Fibroblast of skin of back (primary cell): ENCODE data around the gene OR6S1.
"Not testable (repeated sequence)": the region's sequence is repeated elsewhere in the genome, so short reads cannot be mapped to it uniquely, and the experiment has no call there.

Experiments used
- DNase-seq: peaks from one replicate; pipeline ENCODE4 v3.0.0-alpha.2; 2013

The OR6S1 gene

GRCh38 chr14:20668969-20669368 lies 27.5 kb upstream of the OR6S1 start:
- DNase-seq, result no peak

GRCh38 chr14:20667957-20668356 lies 26.5 kb upstream of the OR6S1 start:
- DNase-seq, result no peak

- not testable (repeated sequence) for DNase-seq
These were observed 25.0 kb upstream of the OR6S1 start for GRCh38 chr14:20666400-20666961.

- DNase-seq, result peak; percentile 51
These were observed 21.7 kb upstream of the OR6S1 start for GRCh38 chr14:20662968-20663732.

GRCh38 chr14:20661197-20661596 lies 19.7 kb upstream of the OR6S1 start:
- DNase-seq, result no peak

- no peak for DNase-seq
These were observed 18.4 kb upstream of the OR6S1 start for GRCh38 chr14:20659813-20660395.

- no peak for DNase-seq
These were observed 17.8 kb upstream of the OR6S1 start for GRCh38 chr14:20659336-20659735.

- no peak for DNase-seq
These were observed 16.8 kb upstream of the OR6S1 start for GRCh38 chr14:20658246-20658645.

GRCh38 chr14:20657216-20658211 lies 16.0 kb upstream of the OR6S1 start:
- DNase-seq, result no peak

- DNase-seq, result no peak
These were observed 14.8 kb upstream of the OR6S1 start for GRCh38 chr14:20656274-20656673.

- no peak for DNase-seq
These were observed 14.4 kb upstream of the OR6S1 start for GRCh38 chr14:20655851-20656250.

- peak; percentile 54 for DNase-seq
These were observed 11.8 kb upstream of the OR6S1 start for GRCh38 chr14:20652996-20653975.

GRCh38 chr14:20645481-20645880 lies 4.0 kb upstream of the OR6S1 start:
- no peak for DNase-seq

- no peak for DNase-seq
These were observed 3.0 kb upstream of the OR6S1 start for GRCh38 chr14:20644520-20644919.

- not testable (repeated sequence) for DNase-seq
These were observed 1.3 kb upstream of the OR6S1 start for GRCh38 chr14:20642755-20643154.

- no peak for DNase-seq
These were observed 691 bp upstream of the OR6S1 start for GRCh38 chr14:20642182-20642581.

- DNase-seq, result peak; percentile 92
These were observed 8.4 kb downstream of the OR6S1 start for GRCh38 chr14:20632831-20633691.

GRCh38 chr14:20632448-20632830 lies 9.1 kb downstream of the OR6S1 start:
- no peak for DNase-seq

GRCh38 chr14:20631880-20632389 lies 9.6 kb downstream of the OR6S1 start:
- peak; percentile 71 for DNase-seq
